T-helper 17 cell (primary cell): ENCODE data around the gene P3R3URF. TPM values are rescaled to one million over a fixed set of nuclear protein-coding genes. Genes with fewer than 3 reads are reported as not detected.

Source experiments
- ATAC-seq: fragments of 150-1000 bp; cut with Tn5 transposase; 2 replicates; pipeline ENCODE4 v1.10.0; 2021; ENCODE audit warnings: mild to moderate bottlenecking, moderate library complexity
- DNase-seq, 3 donors: peaks; one replicate each; pipeline versions ENCODE4 v3.0.0 to v3.0.0-alpha.2; 2020 to 2021
- H3K9me3 ChIP-seq: one replicate; pipeline ENCODE4 v1.7.0; 2013; ENCODE audit warnings: low read length, mild to moderate bottlenecking; ENCODE audit not compliant: control insufficient read depth, poor library complexity, severe bottlenecking
- H3K27ac Mint-ChIP-seq: one replicate; pipeline ENCODE4 v1.8.0; 2022; ENCODE audit warnings: mild to moderate bottlenecking, moderate library complexity, mixed read lengths
- H3K27me3 Mint-ChIP-seq: one replicate; pipeline ENCODE4 v1.8.0; 2022; ENCODE audit warnings: mixed read lengths
- H3K36me3 Mint-ChIP-seq: one replicate; pipeline ENCODE4 v1.8.0; 2022; ENCODE audit warnings: low read depth, mixed read lengths
- H3K4me1 Mint-ChIP-seq: one replicate; pipeline ENCODE4 v1.8.0; 2022; ENCODE audit warnings: mild to moderate bottlenecking, mixed read lengths
- H3K4me3 Mint-ChIP-seq: one replicate; pipeline ENCODE4 v1.8.0; 2022; ENCODE audit warnings: mild to moderate bottlenecking, moderate library complexity, mixed read lengths
- total RNA-seq, 4 donors: library from RNA in 2 of 4; stranded (reverse) in 2 of 4; gene quantifications; one replicate each; pipeline ENCODE4 v1.2.3 and lab custom pipeline; 2022 to 2026

Gene P3R3URF
- total RNA-seq, 2 donors from 2014 or later: not detected

DNA sequence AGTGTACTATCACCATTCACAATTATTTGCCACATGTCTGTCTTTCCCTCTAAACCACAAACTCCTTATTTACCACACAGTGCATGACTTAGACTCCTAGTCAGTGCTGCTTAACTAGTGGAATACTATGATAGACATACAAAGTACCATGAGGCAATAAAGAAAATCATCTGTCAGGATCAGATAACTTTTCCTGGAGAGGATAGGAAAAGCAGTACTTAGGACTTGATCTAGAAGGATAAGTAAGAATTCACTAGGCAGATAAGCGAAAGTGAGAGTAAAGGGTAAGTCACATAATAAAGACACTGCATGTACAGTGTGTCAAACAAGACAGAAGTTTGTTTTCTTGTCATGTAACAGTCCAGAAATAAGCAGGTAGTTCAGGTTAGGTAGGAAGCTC lies 22.6 kb downstream of the P3R3URF start:
- no peaks in the 10 kb centered on the region for H3K9me3 ChIP-seq
- Mint-ChIP-seq H3K27ac (no peak overlapping the region), H3K36me3 (peaks cover 4% of the 10 kb centered on the region), H3K4me1 (peaks cover 5% of the 10 kb centered on the region), H3K27me3 (no peaks in the 10 kb centered on the region), H3K4me3 (no peak overlapping the region)
- DNase-seq: no peak
- ATAC-seq: no peak

- H3K9me3 ChIP-seq: no peaks in the 10 kb centered on the region
- Mint-ChIP-seq H3K4me3 (no peak overlapping the region), H3K27me3 (no peaks in the 10 kb centered on the region), H3K36me3 (peaks cover 4% of the 10 kb centered on the region), H3K4me1 (peaks cover 5% of the 10 kb centered on the region), H3K27ac (no peak overlapping the region)
- DNase-seq (no peak), ATAC-seq (no peak)
These were observed 23.1 kb downstream of the P3R3URF start for GRCh38 chr1:46153228-46153627.

DNA sequence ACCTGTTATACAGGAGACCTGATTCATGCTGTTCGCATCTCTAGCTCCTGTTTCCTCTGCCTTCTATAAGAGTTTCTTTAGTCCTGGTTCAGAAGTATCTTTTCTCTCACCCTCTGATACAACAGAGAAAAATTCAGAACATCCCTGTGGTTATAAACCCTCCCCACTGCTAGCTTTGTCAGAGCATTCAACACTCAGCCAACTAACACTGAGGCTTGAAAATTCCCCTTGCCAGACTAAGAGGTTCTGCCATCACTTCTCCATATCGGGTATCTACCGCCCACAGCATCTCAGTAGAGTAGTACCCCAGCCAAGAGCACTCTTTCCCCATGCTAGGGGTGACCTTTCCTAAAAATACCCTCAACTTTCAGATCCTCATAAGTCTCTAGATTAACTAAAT lies 24.3 kb downstream of the P3R3URF start:
- H3K4me1 Mint-ChIP-seq: peaks cover 5% of the 10 kb centered on the region
- H3K27me3 Mint-ChIP-seq: no peaks in the 10 kb centered on the region
- H3K36me3 Mint-ChIP-seq: peaks cover 4% of the 10 kb centered on the region
- DNase-seq: no peak
- no peak overlapping the region for H3K27ac Mint-ChIP-seq
- ATAC-seq: no peak
- H3K4me3 Mint-ChIP-seq: no peak overlapping the region
- H3K9me3 ChIP-seq: no peaks in the 10 kb centered on the region

DNA sequence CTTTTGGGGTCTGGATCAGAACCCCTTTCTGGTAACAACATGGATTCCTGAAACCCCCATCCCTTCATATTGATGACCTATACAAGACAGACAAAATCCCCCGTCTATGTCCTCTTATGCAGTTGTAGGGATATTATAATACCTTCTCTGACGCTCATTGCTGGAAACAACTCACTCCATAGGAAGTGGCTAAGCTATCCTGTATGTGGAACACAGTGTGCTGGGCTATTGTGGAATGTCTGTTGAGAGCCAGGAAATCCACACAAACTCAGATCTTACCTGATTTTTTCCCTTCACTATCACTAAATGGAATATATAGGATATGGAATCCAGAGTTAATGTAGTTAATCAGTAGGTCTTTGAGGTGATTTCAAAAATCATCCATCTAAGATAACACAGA lies 26.2 kb downstream of the P3R3URF start:
- no peak overlapping the region for H3K27ac Mint-ChIP-seq
- peaks cover 6% of the 10 kb centered on the region for H3K27me3 Mint-ChIP-seq
- peaks cover 4% of the 10 kb centered on the region for H3K36me3 Mint-ChIP-seq
- peaks cover 5% of the 10 kb centered on the region for H3K4me1 Mint-ChIP-seq
- no peak for DNase-seq
- H3K9me3 ChIP-seq: no peaks in the 10 kb centered on the region
- ATAC-seq: no peak
- H3K4me3 Mint-ChIP-seq: no peak overlapping the region

DNA sequence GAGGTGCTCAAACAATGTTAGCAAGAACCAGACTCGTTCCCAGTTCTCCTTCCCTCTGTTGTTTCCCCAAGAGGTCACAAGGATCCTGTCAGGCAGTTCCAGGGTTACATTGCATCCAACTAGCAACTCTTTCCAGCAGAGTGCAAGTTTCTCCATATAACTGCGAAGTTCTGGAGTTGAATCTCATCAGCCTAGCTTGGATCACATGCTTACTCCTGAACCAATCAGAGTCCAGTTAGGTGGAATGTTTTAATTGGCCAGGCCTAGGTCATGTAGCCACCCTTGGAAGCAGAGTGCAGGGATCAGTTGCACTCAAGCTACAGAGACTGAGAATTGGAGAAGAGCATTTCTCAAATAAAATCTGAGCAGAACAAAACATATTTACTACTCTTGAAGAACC lies 28.0 kb downstream of the P3R3URF start:
- H3K4me3 Mint-ChIP-seq: no peak overlapping the region
- H3K27ac Mint-ChIP-seq: no peak overlapping the region
- no peaks in the 10 kb centered on the region for H3K4me1 Mint-ChIP-seq

GRCh38 chr1:46137916-46138315 lies 38.4 kb downstream of the P3R3URF start:
- no peak for ATAC-seq
- Mint-ChIP-seq H3K36me3 (peaks cover 10% of the 10 kb centered on the region), H3K27me3 (peaks cover 39% of the 10 kb centered on the region), H3K4me1 (peaks cover 13% of the 10 kb centered on the region), H3K27ac (no peak overlapping the region), H3K4me3 (no peak overlapping the region)
- H3K9me3 ChIP-seq: no peaks in the 10 kb centered on the region
- DNase-seq: no peak

More for the DNA sequence above, 28.0 kb downstream of the P3R3URF start:
- DNase-seq: no peak
- no peaks in the 10 kb centered on the region for H3K9me3 ChIP-seq
- no peak for ATAC-seq
- peaks cover 6% of the 10 kb centered on the region for H3K27me3 Mint-ChIP-seq
- no peaks in the 10 kb centered on the region for H3K36me3 Mint-ChIP-seq

DNA sequence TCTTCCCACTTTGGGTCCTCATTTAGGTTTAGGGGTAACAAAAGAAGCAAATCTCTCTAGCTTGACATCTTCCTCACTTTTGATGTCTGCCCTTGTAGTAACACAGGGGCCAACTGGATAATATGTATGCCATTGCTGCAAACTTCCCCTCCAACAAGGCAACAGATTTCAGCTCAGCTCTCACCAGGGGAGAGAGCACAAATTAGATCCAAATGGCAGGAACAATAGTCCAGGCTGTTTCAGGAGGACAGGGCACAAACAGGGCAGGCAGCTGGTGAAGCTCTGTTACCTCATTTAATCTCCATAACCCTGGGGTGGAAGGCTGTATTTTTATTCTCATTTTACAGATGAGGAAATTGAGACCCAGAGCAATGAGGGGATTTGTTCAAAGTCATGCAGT lies 39.6 kb downstream of the P3R3URF start:
- H3K9me3 ChIP-seq: no peaks in the 10 kb centered on the region
- Mint-ChIP-seq H3K4me1 (peaks cover 18% of the 10 kb centered on the region), H3K27me3 (peaks cover 28% of the 10 kb centered on the region), H3K36me3 (peaks cover 10% of the 10 kb centered on the region), H3K4me3 (no peak overlapping the region), H3K27ac (no peak overlapping the region)
- no peak for DNase-seq
- ATAC-seq: no peak

GRCh38 chr1:46134660-46135331 lies 41.5 kb downstream of the P3R3URF start:
- no peak for DNase-seq

GRCh38 chr1:46133781-46134350 lies 42.4 kb downstream of the P3R3URF start:
- Mint-ChIP-seq H3K36me3 (peaks cover 2% of the 10 kb centered on the region), H3K27me3 (peaks cover 33% of the 10 kb centered on the region), H3K27ac (peak overlapping the region; percentile 94), H3K4me3 (peak overlapping the region; percentile 99), H3K4me1 (peaks cover 21% of the 10 kb centered on the region)
- ATAC-seq (no peak), DNase-seq (no peak)
- no peaks in the 10 kb centered on the region for H3K9me3 ChIP-seq

More at GRCh38 chr1:46134660-46135331, 41.5 kb downstream of the P3R3URF start:
- no peak overlapping the region for H3K4me3 Mint-ChIP-seq
- peaks cover 24% of the 10 kb centered on the region for H3K4me1 Mint-ChIP-seq
- H3K27me3 Mint-ChIP-seq: peaks cover 31% of the 10 kb centered on the region
- peaks cover 5% of the 10 kb centered on the region for H3K36me3 Mint-ChIP-seq
- ATAC-seq: no peak
- H3K9me3 ChIP-seq: no peaks in the 10 kb centered on the region
- peak overlapping the region; percentile 94 for H3K27ac Mint-ChIP-seq

GRCh38 chr1:46133181-46133658 lies 43.1 kb downstream of the P3R3URF start:
- H3K9me3 ChIP-seq: no peaks in the 10 kb centered on the region
- Mint-ChIP-seq H3K27me3 (peaks cover 37% of the 10 kb centered on the region), H3K36me3 (peaks cover 2% of the 10 kb centered on the region), H3K4me3 (peak overlapping the region; percentile 99), H3K27ac (peak overlapping the region; percentile 94), H3K4me1 (peaks cover 21% of the 10 kb centered on the region)
- no peak for DNase-seq
- peak; percentile 31 for ATAC-seq

GRCh38 chr1:46132529-46133180 lies 43.6 kb downstream of the P3R3URF start, which contains the start of gene PIK3R3:
Gene PIK3R3, minus strand, starts transcription at chr1:46132629. Its CDS starts 677 bp downstream, at chr1:46131952.
- peak within 1 kb of the TSS; percentile 94 for H3K27ac Mint-ChIP-seq
- peaks cover 2% of the 10 kb centered on the region for H3K36me3 Mint-ChIP-seq
- H3K27me3 Mint-ChIP-seq: peaks cover 37% of the 10 kb centered on the region
- no peaks in the 10 kb centered on the region for H3K9me3 ChIP-seq
- peak within 1 kb of the TSS; percentile 99 for H3K4me3 Mint-ChIP-seq
- DNase-seq: peak; percentile 58 to 77 (median 68)
- ATAC-seq: peak; percentile 92
- peaks cover 21% of the 10 kb centered on the region for H3K4me1 Mint-ChIP-seq

DNA sequence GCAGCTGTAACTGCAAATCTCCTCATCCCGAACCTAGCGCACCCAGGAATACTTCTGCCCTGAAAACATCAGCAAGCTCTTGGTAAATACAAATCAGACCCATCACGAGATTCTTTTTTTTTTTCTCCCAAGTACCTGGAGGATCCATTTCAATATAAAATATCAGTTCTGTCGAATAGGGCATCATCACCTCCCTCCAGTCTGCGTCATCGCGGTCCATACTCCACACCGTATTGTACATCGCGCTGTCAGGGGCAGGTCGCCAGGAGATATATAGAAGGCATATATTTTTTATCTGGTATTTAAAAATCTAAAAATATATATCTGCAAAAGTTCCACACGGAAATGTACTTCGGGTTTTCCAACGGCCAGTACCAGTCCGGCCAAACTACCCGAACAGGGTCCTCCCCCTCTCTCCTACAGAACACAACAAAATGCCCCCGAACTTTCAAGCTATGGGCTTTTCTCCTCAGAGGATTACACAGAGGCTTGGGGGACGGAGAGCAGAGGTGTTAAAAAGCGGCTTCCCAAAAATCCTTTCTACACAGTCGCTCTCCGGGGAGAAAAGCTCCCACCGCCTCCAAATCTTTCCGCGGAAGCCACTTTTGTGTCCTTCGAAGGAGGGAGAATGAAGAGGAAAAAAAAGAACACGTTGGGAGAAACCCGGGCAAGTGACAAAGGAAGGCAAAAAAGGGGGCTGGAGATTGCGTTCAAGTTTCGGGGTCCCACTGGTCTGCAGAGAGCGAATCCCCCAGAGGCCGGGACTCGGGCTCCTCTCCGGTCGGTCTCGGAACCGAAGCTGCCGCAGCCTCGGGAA lies 44.4 kb downstream of the P3R3URF start:
- H3K36me3 Mint-ChIP-seq: peaks cover 2% of the 10 kb centered on the region
- peak overlapping the region; percentile 99 for H3K4me3 Mint-ChIP-seq
- peaks cover 36% of the 10 kb centered on the region for H3K27me3 Mint-ChIP-seq
- peak; percentile 27 for ATAC-seq
- peak in 1 of 3 donors; percentile 8 for DNase-seq
- peaks cover 21% of the 10 kb centered on the region for H3K4me1 Mint-ChIP-seq
- no peaks in the 10 kb centered on the region for H3K9me3 ChIP-seq
- peak overlapping the region; percentile 94 for H3K27ac Mint-ChIP-seq

DNA sequence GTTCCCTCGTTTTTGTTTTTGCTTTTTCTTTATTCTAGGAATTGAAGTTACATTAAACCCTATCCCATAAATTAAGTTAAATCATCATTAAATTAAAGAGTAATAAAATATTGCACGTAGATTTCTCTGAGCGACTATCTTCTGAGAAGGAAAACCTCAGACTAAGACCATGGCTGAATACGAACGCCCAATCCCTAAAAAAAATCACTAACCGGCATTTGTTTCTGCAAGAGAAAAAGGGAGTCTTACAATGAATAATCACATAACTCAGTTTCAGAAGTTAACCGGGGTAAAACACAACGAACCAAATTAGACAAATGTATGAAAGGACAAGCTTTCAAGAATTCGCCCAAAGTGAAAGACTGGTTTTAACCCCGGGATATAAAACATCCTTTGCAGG lies 45.2 kb downstream of the P3R3URF start:
- H3K4me1 Mint-ChIP-seq: peaks cover 21% of the 10 kb centered on the region
- DNase-seq (no peak), ATAC-seq (no peak)

More for the DNA sequence above, 45.2 kb downstream of the P3R3URF start:
- Mint-ChIP-seq H3K27me3 (peaks cover 28% of the 10 kb centered on the region), H3K27ac (no peak overlapping the region), H3K4me3 (peak overlapping the region; percentile 99), H3K36me3 (peaks cover 2% of the 10 kb centered on the region)
- H3K9me3 ChIP-seq: no peaks in the 10 kb centered on the region
